GM18867 (cell line): ENCODE results near the gene COL27A1.

ENCODE experiments used
- ATAC-seq: cut with Tn5 transposase; IDR thresholded peaks from one replicate; pipeline ENCODE4 v1.9.1; 2021; ENCODE audit warnings: mild to moderate bottlenecking, moderate library complexity; ENCODE audit not compliant: unreplicated experiment

COL27A1 gene

DNA sequence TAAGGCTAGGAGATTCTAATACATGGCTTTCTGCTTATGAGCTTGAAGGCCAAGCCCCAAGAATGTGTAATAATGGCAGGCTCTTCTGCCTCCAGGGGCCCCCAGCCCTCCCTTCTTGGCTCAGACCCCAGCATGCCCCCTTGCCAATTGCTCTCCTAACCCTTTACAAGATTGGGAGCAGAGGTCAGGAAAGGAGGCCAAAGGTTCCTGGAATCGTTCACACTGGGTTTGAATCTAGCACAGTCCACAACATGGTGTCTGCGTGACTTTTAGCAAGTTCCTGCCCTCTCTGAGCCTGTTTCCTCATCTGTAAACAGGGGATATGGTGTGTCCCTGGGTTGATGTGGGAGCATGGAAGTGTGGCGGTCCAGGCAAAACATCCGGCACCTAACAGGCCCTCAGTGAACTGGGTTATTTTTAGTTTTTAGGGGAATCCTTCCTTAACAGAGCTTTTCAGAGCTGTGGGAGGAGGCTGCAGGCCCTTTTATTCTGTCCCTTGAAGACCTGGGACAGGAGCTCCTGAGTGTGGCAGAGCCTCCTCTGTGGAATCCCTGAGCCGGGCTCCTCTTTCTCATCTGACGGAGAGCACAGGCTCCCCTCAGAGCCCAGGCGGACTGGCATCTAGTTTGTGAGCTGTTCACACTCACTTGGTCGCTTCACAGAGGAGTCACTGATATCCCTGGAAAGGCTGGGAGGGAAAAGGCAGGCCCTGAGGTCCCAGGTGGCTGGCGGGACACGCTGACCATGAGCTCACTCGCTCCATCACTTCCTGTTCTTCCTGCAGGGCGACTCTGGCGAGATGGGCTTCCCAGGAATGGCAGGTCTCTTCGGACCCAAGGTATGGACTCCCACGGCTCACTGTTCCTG, 144.2 kb downstream of the COL27A1 start:
- no peak for ATAC-seq

DNA sequence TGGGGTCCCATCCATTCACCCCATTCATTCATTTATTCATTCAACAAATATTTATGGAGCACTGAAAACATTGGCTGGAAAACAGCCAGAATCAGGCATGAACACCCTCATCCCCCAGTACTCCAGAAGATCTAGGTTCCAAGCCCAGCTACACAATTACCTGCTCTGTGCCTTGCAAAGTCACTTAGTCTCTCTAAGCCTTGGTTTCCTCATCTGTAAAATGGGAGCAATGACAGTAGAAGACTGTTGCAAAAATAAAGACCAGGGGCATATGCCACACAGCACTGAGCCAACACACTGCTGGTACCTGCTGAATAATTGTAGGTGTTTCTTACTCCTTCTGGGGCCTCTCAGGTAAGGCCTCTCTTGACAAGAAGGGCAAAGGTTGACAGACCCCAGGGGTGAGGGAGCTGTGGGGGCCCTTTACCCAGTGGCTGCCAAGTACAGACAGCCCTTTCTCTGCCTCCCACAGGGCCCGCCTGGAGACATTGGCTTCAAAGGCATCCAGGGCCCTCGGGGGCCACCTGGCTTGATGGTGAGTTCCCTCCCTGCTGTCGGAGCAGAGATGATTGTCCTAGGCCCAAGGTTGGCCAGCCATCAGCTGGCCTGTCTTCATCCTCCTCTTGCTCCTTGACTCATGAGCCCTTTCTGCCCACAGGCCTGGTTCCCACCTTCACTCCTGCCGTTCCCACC, 145.0 kb downstream of the COL27A1 start:
- no peak for ATAC-seq

DNA sequence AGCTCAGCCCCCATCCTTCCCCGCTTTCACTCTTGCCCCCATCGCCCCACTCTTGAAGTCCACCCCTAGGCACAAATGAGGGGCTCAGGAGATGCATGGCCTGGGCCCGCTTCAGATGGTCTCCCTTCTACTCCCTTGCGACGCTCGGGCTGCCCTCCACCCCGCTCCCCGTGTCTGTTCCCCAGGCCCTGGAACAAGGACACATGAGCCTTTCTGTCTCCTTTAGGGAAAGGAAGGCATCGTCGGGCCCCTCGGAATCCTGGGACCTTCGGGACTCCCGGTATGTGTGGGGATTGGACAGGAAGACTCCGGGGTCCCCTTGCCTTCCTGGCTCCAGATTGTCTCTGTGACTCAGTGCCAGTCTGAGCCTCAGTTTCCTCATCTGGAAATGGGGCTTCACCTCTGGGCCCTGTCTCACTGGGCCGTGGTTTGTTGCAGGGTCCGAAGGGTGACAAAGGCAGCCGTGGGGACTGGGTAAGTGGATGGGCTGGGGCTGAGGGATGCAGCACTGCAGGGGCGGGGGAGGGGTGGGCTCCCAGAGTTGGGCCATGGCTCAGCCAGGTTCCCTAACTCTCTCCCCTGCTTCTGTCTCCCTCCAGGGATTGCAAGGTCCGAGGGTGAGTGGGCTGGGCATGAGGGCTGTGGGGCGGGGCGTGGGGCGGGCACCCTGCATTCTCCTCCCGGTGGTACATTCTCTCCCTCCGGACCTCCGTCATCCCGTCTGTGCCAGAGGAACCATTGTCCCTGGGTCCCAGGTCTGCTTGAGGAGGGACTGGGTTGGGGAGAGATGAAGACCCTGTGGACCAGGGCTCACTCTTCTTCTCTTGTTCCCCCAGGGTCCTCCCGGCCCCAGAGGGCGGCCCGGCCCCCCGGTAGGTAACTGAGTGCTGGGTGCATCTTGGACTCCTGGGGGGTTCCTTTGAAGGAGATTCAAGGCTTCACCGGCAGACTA, 145.8 kb downstream of the COL27A1 start:
- ATAC-seq: no peak

DNA sequence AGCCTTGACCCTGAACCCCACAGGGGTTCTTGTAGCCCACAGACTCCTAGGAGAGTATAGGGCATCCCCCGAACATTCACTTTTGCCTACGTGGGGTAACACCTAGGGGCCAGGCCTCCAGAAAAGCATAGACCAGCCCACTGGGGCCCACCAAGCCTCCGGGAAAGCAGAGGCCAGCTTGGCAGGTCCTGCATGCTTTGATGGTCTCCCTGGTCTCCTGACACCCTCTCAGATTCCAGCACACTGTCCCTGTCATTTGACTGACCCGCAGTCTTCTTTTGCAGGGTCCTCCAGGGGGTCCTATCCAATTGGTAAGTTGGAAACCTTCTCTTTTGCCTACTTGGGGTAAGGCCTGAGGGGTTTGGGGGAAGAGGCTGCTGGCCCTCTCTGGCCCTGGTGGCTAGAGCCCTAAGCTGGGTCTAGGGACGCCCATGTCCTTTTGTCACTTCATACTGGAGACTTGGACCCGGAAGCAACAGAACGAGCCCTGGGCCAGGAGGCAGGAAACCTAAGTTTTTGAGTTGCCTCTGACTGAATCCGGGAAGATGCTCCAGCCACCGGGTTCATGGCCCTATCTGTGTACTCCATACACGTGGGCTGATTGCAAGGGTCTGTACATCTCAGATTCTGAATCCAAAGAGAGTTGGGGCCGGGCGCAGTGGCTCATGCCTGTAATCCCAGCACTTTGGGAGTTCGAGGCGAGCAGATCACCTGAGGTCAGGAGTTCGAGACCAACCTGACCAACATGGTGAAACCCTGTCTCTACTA, 146.6 kb downstream of the COL27A1 start:
- no peak for ATAC-seq

DNA sequence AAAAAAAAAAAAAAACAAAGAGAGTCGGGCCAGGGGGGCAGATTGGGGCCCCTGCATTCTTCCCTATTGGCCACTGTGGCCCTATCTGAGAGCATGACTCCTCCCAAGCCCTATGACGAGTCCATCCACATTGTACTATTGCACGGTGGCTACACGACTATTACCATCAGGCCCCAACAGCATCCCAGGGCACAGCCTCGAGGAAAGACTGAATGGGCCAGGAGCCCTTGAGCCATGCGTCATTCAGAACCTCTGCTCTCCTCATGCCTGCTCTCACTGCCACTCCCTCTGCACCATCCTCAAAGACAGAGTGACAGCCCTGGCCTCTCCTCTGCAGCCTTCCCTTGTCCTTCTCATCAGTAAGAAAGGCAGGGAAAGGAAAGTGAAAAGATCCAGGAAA, 147.4 kb downstream of the COL27A1 start:
- ATAC-seq: no peak

DNA sequence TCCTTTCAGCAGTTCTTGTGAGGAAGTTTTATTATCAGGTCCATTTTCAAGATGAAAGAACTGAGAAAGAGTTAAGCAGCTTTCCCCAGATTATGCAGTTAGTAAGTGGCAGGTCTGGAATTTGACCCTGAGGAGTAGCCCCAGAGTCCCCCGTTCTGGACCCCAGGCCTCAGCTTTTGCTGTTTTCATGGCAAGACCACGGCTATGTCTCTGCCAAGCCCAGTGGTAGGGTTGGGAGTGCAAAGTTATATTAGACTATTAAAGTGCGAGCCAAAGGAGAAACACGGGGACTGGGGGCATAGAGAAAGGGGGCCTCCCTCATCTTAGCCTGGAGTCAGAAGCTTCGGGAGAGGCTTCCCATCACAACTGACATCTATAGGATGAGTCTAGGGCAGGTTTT, 148.2 kb downstream of the COL27A1 start:
- no peak for ATAC-seq

DNA sequence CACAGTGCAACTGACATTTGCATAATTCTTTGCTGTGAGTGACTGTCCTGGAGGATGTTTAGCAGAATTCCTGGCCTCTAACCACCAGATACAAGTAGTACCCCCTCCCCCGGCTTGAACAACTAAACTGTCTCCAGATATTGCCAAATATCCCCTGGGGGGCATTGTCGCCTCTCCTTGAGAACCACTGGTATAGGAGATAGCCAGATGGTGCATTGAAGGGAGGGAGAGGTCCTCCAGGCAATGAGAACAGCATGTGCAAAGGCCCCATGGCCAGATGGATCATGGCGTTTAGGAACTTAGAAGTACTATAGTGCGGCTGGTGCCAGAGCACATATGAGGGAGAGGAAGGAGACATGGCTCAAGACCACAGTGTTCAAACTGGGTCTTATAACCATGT, 148.6 kb downstream of the COL27A1 start:
- no peak for ATAC-seq

DNA sequence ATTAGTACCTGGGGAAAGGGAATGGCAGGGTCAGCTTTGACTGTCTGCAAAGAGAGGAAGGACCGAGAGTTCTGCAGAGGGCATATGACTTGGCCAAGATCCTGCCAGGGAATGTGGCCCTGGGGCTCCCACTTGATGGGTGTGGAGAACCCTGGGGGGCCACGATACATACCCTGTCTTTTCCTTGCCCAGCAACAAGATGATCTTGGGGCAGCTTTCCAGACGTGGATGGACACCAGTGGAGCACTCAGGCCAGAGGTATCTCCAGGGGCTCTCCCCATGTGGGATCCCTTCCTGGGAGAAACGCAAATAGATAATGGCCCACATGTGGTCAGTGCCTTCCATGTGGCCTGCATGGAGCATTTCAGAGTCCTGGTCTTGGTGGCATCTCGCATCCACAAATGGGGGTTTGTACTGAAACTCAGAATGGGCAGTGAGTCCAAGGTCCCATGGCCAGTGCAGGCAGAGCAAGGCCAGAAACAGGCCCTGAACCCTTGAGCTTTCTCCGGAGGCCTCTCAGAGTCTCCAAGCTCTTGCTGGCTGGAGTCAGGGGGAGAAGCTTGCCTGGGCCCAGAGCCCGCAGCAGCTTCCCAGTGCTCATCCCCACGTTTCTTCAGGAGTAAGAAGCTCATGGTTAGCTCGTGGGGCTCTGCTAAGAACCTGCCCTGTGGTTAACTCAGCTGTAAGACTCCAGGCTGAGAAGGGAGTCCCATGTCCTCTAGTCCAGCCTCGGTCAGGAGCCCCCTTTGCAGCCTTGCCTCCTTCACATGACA, 149.3 kb downstream of the COL27A1 start:
- no peak for ATAC-seq

DNA sequence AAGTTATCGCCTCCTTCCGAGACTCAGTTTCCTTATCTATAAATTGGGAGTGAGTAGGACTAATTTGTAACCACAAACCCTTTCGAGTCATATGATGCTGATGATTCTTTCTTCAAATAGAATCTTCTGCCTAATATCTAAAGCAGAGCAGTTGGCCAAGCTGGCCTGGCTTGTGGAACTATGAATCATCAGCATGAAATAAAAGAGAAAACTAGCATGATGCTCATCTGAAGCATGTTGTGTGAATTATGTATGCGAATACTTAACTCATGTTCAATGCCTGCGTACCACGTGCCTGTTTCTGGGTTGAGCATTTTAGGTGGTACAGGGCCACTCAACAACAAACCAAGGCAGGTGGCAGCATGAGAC, 152.5 kb downstream of the COL27A1 start:
- no peak for ATAC-seq

DNA sequence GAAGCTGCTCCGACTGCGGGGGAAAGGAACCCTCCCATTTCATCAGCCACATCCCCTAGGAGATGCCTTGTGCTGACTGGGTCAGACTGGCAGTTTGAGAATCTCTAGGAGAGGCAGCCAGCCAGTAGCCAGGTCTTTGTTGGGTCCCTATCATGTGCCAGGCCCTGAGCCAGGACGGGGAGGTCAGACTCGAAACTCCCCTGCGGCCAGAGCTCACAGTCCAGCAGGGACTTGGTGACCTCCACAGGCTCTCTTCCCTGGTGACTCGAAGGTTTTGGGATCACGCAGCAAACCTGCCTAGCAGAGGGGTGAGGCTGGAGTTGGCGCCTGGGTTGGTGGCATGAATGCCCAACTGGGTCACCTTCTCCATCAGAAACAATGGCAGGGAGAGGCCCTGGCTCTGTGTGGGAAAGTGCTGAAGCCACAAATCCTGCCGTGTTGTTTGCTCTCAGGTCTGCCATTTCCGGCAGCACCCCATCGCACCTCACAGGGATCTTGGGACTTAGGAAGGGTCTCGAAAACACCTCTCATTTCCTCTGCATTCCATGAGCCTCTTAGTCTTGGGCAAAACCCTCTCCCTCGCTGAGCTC, 153.1 kb downstream of the COL27A1 start:
- ATAC-seq: no peak

DNA sequence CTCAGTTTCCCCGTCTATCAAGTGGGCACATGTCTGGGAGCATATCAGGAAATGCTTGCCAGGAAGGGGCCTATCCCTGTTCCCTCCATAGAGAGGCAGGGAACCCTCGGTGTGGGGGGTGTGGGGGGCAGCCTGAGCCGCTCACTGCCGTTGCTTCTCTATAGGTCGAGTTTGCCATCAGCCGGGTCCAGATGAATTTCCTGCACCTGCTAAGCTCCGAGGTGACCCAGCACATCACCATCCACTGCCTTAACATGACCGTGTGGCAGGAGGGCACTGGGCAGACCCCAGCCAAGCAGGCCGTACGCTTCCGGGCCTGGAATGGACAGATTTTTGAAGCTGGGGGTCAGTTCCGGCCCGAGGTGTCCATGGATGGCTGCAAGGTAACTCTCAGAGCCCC, 153.8 kb downstream of the COL27A1 start:
- no peak for ATAC-seq

DNA sequence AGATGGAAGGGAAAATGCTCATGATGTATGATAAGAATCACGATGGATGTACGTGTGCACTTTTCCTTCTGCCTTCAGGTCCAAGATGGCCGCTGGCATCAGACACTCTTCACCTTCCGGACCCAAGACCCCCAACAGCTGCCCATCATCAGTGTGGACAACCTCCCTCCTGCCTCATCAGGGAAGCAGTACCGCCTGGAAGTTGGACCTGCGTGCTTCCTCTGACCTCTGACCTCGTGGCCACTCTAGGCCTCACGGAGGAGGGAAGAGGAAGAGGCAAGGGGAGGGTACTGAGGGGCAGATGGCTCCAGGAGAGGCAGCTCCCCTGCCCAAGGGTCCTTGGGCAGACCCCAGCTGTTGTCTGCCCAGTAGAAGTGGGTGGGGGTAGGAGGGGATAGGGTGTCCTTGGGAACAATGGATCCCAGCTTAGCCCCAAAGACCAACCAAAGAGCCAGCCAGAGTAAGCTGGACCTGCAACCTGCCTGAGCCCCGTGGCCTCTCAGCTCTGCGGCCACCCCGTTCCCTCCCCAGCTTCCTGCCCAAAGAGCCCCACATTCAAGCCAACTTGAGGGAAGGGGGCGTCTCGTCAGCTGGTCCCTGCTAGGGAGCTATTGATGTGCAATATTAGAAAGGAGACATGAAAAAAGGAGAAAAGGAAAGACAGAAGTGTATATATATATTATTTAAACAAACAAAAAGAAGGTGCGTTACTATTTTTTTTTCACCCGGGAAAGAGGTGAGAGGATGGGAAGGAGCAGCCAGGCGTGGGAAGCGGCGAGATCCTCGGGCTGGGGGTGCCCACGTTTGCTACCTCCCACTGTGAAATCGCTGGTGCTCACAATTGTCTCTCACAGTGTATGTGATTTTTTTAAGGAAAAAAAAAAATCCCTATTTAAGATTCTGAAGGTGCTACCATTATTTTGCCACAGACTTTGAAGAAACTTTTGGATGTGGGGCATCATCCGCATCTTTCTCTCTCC, 155.4 kb downstream of the COL27A1 start:
- no peak for ATAC-seq

DNA sequence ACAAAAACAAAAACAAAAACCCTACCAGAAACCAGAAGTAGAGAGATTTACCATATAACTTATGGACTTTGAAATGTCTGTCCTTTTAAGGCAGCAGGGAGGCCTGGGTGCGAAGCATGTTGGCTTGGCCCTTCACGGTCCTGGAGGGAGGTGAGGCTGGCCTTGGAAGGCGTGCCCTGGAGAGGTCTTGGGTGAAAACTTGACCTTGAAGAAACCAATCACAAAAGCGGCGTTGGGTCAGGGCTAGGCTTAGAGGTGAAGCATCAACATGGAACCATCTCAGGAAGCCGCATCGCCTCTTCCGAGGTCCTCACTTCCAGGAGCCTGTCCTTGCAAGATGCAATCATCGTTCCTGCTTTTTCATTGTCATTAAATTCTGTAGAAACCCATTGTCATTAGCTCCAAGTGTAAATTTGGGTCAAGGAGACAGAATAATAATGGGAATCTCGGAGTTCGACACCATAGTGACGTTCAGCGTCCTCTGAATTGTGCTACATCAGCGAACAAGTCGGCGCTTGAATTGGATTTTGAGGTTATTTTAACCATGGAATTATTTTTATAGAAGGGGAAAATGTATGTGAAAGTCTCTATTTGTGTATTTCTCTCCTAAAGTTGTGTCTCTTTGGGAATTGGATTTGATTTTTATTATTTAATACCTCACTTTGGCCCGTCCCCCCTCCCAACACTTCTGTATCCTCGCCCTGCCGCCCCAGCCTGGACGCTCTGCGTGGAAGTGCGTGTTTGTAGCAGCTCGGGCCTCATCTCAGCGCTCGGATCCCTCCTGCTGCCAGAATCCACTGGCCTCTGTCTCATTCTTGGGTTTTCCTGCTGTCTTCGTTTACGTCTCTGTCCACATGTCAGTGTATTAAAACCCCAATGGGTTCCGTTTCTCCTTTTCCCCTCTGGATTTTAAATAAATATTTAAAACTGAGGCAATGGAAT, 156.5 kb downstream of the COL27A1 start:
- ATAC-seq: no peak

DNA sequence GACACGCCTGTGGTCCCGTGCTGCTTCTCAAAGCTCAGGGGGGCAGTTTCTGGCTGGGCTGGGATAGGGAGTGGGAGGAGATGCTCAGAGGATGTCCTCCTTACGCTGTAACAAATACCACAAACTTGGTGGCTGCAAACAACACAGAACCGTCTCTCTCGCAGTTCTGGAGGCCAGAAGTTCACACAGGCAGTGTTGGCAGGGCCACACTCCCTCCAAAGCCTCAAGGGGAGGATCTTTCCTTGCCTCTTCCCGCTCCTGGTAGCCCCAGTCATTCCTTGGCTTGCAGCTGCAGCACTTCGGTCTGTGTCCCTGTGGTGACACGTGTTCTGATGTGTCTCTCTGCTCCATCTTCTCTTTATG, 157.2 kb downstream of the COL27A1 start:
- ATAC-seq: no peak

DNA sequence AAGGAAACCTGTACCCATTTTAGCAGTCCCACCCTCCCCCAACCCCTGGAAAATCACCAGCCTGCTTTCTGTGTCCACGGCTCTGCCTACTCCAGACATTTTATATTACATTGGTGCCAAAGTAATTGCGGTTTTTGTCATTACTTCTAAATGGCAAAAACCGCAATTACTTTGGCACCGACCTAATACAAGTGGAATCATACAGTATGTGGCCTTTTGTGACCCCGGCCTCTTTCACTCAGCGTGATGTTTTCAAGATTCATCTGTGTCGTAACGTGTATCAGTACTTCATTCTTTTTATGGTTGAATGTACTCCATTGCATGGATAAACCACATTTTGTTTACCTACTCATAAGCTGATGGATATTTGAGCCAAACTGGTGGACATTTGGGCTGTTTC, 157.8 kb downstream of the COL27A1 start:
- ATAC-seq: no peak

DNA sequence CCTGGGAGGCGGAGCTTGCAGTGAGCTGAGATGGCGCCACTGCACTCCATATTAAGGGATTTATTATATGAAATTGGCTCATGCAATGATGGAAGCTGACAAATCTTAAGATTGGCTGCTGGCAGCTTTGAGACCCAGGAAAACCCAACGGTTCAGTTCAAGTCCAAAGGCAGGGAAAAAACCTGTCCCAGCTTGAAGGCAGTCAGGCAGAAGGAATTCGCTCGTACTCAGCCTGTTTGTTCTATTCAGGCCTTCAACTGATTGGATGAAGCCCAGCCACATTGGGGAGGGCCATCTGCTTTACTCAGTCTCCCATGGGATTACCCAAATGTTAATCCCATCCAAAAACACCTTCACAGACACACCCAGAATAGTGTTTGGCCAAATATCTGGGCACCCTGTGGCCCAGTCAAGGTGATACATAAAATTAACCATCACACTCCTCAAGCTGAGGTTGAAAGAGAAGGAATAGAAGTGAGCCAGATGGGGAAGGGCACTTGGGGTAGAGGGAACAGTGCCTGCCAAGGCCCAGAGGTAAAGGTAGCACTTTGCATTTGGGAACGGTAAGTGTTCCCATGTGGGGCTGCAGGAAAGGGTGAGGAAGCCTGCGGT, 159.0 kb downstream of the COL27A1 start:
- no peak for ATAC-seq
